RWPE2 (cell line): ENCODE results near the gene PTGS1.

Experiments used
- ATAC-seq: fragments of 200-7000 bp; cut with Tn5 transposase; 3 replicates; pipeline ENCODE4 v1.9.1; 2021; ENCODE audit warnings: low read depth
- DNase-seq: peaks from one replicate; pipeline ENCODE4 v3.0.0-alpha.2; 2020; ENCODE audit warnings: low spot score
- H3K27ac ChIP-seq: fragments of 450-650 bp; 2 replicates; pipeline ENCODE4 v1.5.1; 2017; ENCODE audit warnings: mild to moderate bottlenecking; ENCODE audit not compliant: poor library complexity, severe bottlenecking
- H3K27me3 ChIP-seq: fragments of 250-450 bp; sonication (Bioruptor Pico); 2 replicates; pipeline ENCODE4 v1.5.1; 2021; ENCODE audit warnings: mild to moderate bottlenecking, moderate library complexity; ENCODE audit not compliant: insufficient read depth, poor library complexity, severe bottlenecking
- H3K36me3 ChIP-seq: fragments of 250-450 bp; sonication (Bioruptor Pico); 2 replicates; pipeline ENCODE4 v1.5.1; 2020; ENCODE audit warnings: low read depth, mild to moderate bottlenecking, moderate library complexity
- H3K4me1 ChIP-seq: fragments of 250-450 bp; sonication (Bioruptor Pico); 2 replicates; pipeline ENCODE4 v1.5.1; 2021; ENCODE audit warnings: mild to moderate bottlenecking, moderate library complexity; ENCODE audit not compliant: insufficient read depth, poor library complexity, severe bottlenecking
- H3K4me3 ChIP-seq: fragments of 250-450 bp; sonication (Bioruptor Pico); 2 replicates; pipeline ENCODE4 v1.5.1; 2021; ENCODE audit warnings: mild to moderate bottlenecking, moderate library complexity; ENCODE audit not compliant: severe bottlenecking
- H3K9me3 ChIP-seq: fragments of 250-450 bp; sonication (Bioruptor Pico); 2 replicates; pipeline ENCODE4 v1.5.1; 2021; ENCODE audit warnings: mild to moderate bottlenecking, moderate library complexity; ENCODE audit not compliant: severe bottlenecking
- CTCF ChIP-seq: fragments of 450-650 bp; IDR thresholded peaks from one replicate; pipeline ENCODE4 v1.5.1; 2017; ENCODE audit warnings: mild to moderate bottlenecking, moderate library complexity; ENCODE audit not compliant: poor library complexity, severe bottlenecking

Gene PTGS1

GRCh38 chr9:122397749-122398148 lies 26.9 kb downstream of the PTGS1 start:
- ATAC-seq (no peak), DNase-seq (no peak)
- no peaks in the 10 kb centered on the region for H3K9me3 ChIP-seq
- no peak for TF ChIP-seq CTCF
- peaks cover 11% of the 10 kb centered on the region for H3K4me1 ChIP-seq
- H3K27me3 ChIP-seq, result no peaks in the 10 kb centered on the region
- H3K4me3 ChIP-seq, result no peak overlapping the region
- no peak overlapping the region for H3K27ac ChIP-seq
- H3K36me3 ChIP-seq, result no peaks in the 10 kb centered on the region

- Histone ChIP-seq H3K36me3 (no peaks in the 10 kb centered on the region), H3K27ac (no peak overlapping the region), H3K9me3 (no peaks in the 10 kb centered on the region), H3K4me3 (no peak overlapping the region), H3K4me1 (peaks cover 11% of the 10 kb centered on the region), H3K27me3 (no peaks in the 10 kb centered on the region)
- no peak for DNase-seq
- TF ChIP-seq CTCF, result no peak
- no peak for ATAC-seq
Observed at GRCh38 chr9:122398371-122398924, 27.6 kb downstream of the PTGS1 start.

- Histone ChIP-seq H3K9me3 (no peaks in the 10 kb centered on the region), H3K4me3 (no peak overlapping the region), H3K36me3 (no peaks in the 10 kb centered on the region), H3K27me3 (no peaks in the 10 kb centered on the region), H3K27ac (no peak overlapping the region), H3K4me1 (peaks cover 8% of the 10 kb centered on the region)
- no peak for TF ChIP-seq CTCF
- ATAC-seq, result no peak
- DNase-seq, result no peak
Observed at GRCh38 chr9:122401896-122402295, 31.1 kb downstream of the PTGS1 start.

GRCh38 chr9:122402403-122402871 lies 31.6 kb downstream of the PTGS1 start:
- TF ChIP-seq CTCF, result no peak
- H3K27ac ChIP-seq, result no peak overlapping the region
- DNase-seq, result no peak
- no peaks in the 10 kb centered on the region for H3K36me3 ChIP-seq
- H3K9me3 ChIP-seq, result no peaks in the 10 kb centered on the region
- no peaks in the 10 kb centered on the region for H3K27me3 ChIP-seq
- H3K4me3 ChIP-seq, result no peak overlapping the region
- peaks cover 8% of the 10 kb centered on the region for H3K4me1 ChIP-seq
- ATAC-seq, result peak; percentile 89

- H3K27me3 ChIP-seq, result no peaks in the 10 kb centered on the region
- peaks cover 8% of the 10 kb centered on the region for H3K4me1 ChIP-seq
- ATAC-seq (no peak), DNase-seq (no peak)
- no peaks in the 10 kb centered on the region for H3K36me3 ChIP-seq
- H3K27ac ChIP-seq, result no peak overlapping the region
- H3K4me3 ChIP-seq, result no peak overlapping the region
- no peak for TF ChIP-seq CTCF
- H3K9me3 ChIP-seq, result no peaks in the 10 kb centered on the region
Observed at GRCh38 chr9:122402874-122403273, 32.0 kb downstream of the PTGS1 start.
